Renal pelvis (tissue), 4 donors: Measurements from ENCODE around the gene LRMDA. TPM values are rescaled to one million over a fixed set of nuclear protein-coding genes. Genes with fewer than 3 reads are reported as not detected.
"Not testable (repeated sequence)": the region's sequence is repeated elsewhere in the genome, so short reads cannot be mapped to it uniquely, and the experiment has no call there.

Experiments used
- DNase-seq: peaks from one replicate; pipeline ENCODE4 v3.0.0-alpha.2; 2013
- polyA plus RNA-seq, 3 donors: library from polyadenylated mRNA; unstranded; fragments of 120-200 nt; gene quantifications; one replicate each; pipeline ENCODE4 v1.2.1, GENCODE V29; 2013; ENCODE audit not compliant: insufficient read length in 3 of 3

LRMDA gene
- polyA plus RNA-seq, 3 donors = 16.3 to 24.7 (median 22.1) TPM

- DNase-seq = no peak
These were observed 608.8 kb downstream of the LRMDA start for GRCh38 chr10:76040107-76040829.

- DNase-seq = no peak
These were observed 609.4 kb downstream of the LRMDA start for GRCh38 chr10:76040830-76041220.

- no peak for DNase-seq
These were observed 610.1 kb downstream of the LRMDA start for GRCh38 chr10:76041551-76041950.

GRCh38 chr10:76043261-76043660 is 611.8 kb downstream of the LRMDA start:
- DNase-seq = no peak

GRCh38 chr10:76044751-76045150 is 613.3 kb downstream of the LRMDA start:
- DNase-seq = no peak

- no peak for DNase-seq
These were observed 613.8 kb downstream of the LRMDA start for GRCh38 chr10:76045174-76045573.

- no peak for DNase-seq
These were observed 616.1 kb downstream of the LRMDA start for GRCh38 chr10:76047521-76047920.

GRCh38 chr10:76049581-76050290 is 618.3 kb downstream of the LRMDA start:
- DNase-seq = no peak

- no peak for DNase-seq
These were observed 618.8 kb downstream of the LRMDA start for GRCh38 chr10:76050291-76050625.

GRCh38 chr10:76051007-76051936 is 619.8 kb downstream of the LRMDA start:
- peak; percentile 53 for DNase-seq

GRCh38 chr10:76052682-76053503 is 621.5 kb downstream of the LRMDA start:
- peak; percentile 61 for DNase-seq

GRCh38 chr10:76055466-76055865 is 624.0 kb downstream of the LRMDA start:
- no peak for DNase-seq

- DNase-seq = no peak
These were observed 624.5 kb downstream of the LRMDA start for GRCh38 chr10:76055963-76056362.

GRCh38 chr10:76060993-76061392 is 629.6 kb downstream of the LRMDA start:
- DNase-seq = not testable (repeated sequence)

- DNase-seq = no peak
These were observed 635.0 kb downstream of the LRMDA start for GRCh38 chr10:76066457-76066856.

GRCh38 chr10:76067447-76067846 is 636.0 kb downstream of the LRMDA start:
- DNase-seq = no peak

- no peak for DNase-seq
These were observed 637.4 kb downstream of the LRMDA start for GRCh38 chr10:76068856-76069255.

GRCh38 chr10:76070916-76071315 is 639.5 kb downstream of the LRMDA start:
- no peak for DNase-seq

- peak; percentile 84 for DNase-seq
These were observed 640.4 kb downstream of the LRMDA start for GRCh38 chr10:76071653-76072365.

- DNase-seq = no peak
These were observed 641.0 kb downstream of the LRMDA start for GRCh38 chr10:76072384-76072783.

- DNase-seq = no peak
These were observed 642.1 kb downstream of the LRMDA start for GRCh38 chr10:76073524-76073923.
